Thyroid gland (tissue), 4 donors: ENCODE measurements around the gene SEMA6A.

Experiments
- POLR2A ChIP-seq, 2 donors: fragments of 450-650 bp; IDR thresholded peaks; one replicate each; pipeline ENCODE4 v1.6.1; 2017; ENCODE audit warnings: antibody characterized with exemption in 2 of 2, mild to moderate bottlenecking in 2 of 2, moderate library complexity in 1 of 2
- TF ChIP-seq, protein P1 (sequence below), 6 experiments: fragments of 200-600 bp in 3 of 6; fragments of 450-650 bp in 3 of 6; sonication (generic) in 3 of 6; IDR thresholded peaks; one replicate each; pipeline ENCODE4 v1.5.1; 2016 to 2019; ENCODE audit warnings: antibody characterized with exemption in 6 of 6, mild to moderate bottlenecking in 2 of 6, inconsistent platforms in 1 of 6, moderate library complexity in 1 of 6

DNA sequence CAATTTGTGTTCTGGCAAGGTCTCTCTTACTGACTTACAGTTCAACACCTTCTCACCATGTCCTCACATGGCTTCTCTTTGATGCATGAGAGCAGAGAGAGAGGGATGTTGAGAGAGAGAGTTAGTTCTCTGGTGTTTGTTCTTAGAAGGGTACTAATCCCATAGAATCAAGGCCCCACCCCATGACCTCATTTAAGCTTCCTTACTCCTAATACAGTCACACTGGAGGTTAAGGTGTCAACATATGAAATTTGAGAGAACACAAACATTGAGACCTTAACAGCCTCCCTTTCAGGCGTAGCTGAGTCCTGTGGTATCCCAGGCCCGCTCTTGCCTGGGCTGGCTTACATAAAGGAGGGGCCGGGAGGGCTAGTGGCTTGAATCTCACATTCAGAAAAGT is 10.6 kb upstream of the SEMA6A start:
- TF ChIP-seq, protein P1, sequence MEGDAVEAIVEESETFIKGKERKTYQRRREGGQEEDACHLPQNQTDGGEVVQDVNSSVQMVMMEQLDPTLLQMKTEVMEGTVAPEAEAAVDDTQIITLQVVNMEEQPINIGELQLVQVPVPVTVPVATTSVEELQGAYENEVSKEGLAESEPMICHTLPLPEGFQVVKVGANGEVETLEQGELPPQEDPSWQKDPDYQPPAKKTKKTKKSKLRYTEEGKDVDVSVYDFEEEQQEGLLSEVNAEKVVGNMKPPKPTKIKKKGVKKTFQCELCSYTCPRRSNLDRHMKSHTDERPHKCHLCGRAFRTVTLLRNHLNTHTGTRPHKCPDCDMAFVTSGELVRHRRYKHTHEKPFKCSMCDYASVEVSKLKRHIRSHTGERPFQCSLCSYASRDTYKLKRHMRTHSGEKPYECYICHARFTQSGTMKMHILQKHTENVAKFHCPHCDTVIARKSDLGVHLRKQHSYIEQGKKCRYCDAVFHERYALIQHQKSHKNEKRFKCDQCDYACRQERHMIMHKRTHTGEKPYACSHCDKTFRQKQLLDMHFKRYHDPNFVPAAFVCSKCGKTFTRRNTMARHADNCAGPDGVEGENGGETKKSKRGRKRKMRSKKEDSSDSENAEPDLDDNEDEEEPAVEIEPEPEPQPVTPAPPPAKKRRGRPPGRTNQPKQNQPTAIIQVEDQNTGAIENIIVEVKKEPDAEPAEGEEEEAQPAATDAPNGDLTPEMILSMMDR (IDR thresholded peaks at IDR 0.05) = no peak
- no peak for TF ChIP-seq POLR2A (IDR thresholded peaks at IDR 0.05)
